Psoas muscle (tissue), 8 donors: ENCODE results near the gene PSPH. TPM values are rescaled to one million over a fixed set of nuclear protein-coding genes. Genes with fewer than 3 reads are reported as not detected.
"Not testable (repeated sequence)": the region's sequence is repeated elsewhere in the genome, so short reads cannot be mapped to it uniquely, and the experiment has no call there.

Experiments
- ATAC-seq, 4 donors: fragments of 200-7000 bp; cut with Tn5 transposase; one replicate each; pipeline ENCODE4 v1.9.1; 2020; ENCODE audit warnings: moderate library complexity in 3 of 4, mild to moderate bottlenecking in 2 of 4
- DNase-seq, 2 donors: peaks; one replicate each; pipeline ENCODE4 v3.0.0-alpha.2; 2020
- H3K27ac ChIP-seq: fragments of 200-600 bp; one replicate; pipeline ENCODE4 v1.8.0; 2022
- H3K27me3 ChIP-seq, 3 donors: fragments of 200-600 bp in 1 of 3; one replicate each; pipeline versions ENCODE4 v1.6.1 to v1.8.0; 2013 to 2022; ENCODE audit warnings: low read length in 2 of 3, mild to moderate bottlenecking in 2 of 3, moderate library complexity in 1 of 3; ENCODE audit not compliant: insufficient read depth in 3 of 3
- H3K36me3 ChIP-seq, 2 donors: fragments of 200-600 bp in 1 of 2; one replicate each; pipeline versions ENCODE4 v1.6.1 to v1.8.0; 2013 to 2022; ENCODE audit warnings: low read depth in 1 of 2, mild to moderate bottlenecking in 1 of 2, moderate library complexity in 1 of 2; ENCODE audit not compliant: insufficient read depth in 1 of 2
- H3K4me1 ChIP-seq: fragments of 200-600 bp; one replicate; pipeline ENCODE4 v1.8.0; 2022
- H3K4me3 ChIP-seq: fragments of 200-600 bp; one replicate; pipeline ENCODE4 v1.8.0; 2022; ENCODE audit warnings: mild to moderate bottlenecking
- H3K9me3 ChIP-seq: fragments of 200-600 bp; one replicate; pipeline ENCODE4 v1.8.0; 2022
- CTCF ChIP-seq: fragments of 200-600 bp; IDR thresholded peaks from one replicate; pipeline ENCODE4 v1.8.0; 2022; ENCODE audit warnings: antibody characterized with exemption
- WGBS, 3 donors: extraction: QIAGEN DNeasy Blood & Tissue Kit; methylation state at CpG; one replicate each; pipeline versions ENCODE4 v1.1.6 to v1.1.7; 2013; 5-methylcytosine and 5-hydroxymethylcytosine counted together
- intact Hi-C, 2 donors: fragments of 100-400 bp; cut with DNase I; formaldehyde crosslinking; loops; one replicate each; pipeline versions ENCODE4 v1.11.0 to v1.14.2; 2022
- polyA plus RNA-seq, 3 donors: library from polyadenylated mRNA; stranded (reverse); fragments of 200-250 nt; gene quantifications; one replicate each; pipeline ENCODE4 v1.2.3, GENCODE V29; 2013
- total RNA-seq, 4 donors: library from RNA; stranded (reverse); fragmentation: NEBNext Ultra II Directional in 2 of 4; extraction: Animal tissue kit (Norgen Biotek cat#: 25700) in 2 of 4; gene quantifications; one replicate each; pipeline versions ENCODE4 v1.2.1 to v1.2.4, GENCODE V29; 2021 to 2023
- donor health status: healthy with polysubstance abuse.
- donor health status: DM: no; HTN: no; CAD: no; lungs with moderate emphysema.
- donor health status: Bipolar disorder and iron deficiency.
- donor health status: healthy.
- donor health status: DM: yes; HTN: yes; CAD: no.
- donor health status: DM: no; HTN: no; CAD: no.
- donor health status: DM: no; HTN: no; CAD: no.
- donor health status: DM: yes; HTN: yes; CAD: no.

Gene PSPH
- total and polyA plus RNA-seq, 7 donors: 2.5 to 11.2 (median 5.3) TPM

GRCh38 chr7:56033671-56034432 lies 17.4 kb downstream of the PSPH start:
- peaks cover 7% of the 10 kb centered on the region for H3K4me1 ChIP-seq
- H3K9me3 ChIP-seq: no peaks in the 10 kb centered on the region
- TF ChIP-seq CTCF: peak; percentile 10
- ATAC-seq (peak; percentile 70 to 91 (median 87)), DNase-seq (peak; percentile 48 to 59)
- H3K4me3 ChIP-seq: peak overlapping the region; percentile 78
- WGBS, 3 donors: 0 to 2% (median 1%) methylated on average over 27 of the region's 27 CpGs
- no peaks in the 10 kb centered on the region for H3K27me3 ChIP-seq
- intact Hi-C loops: loop anchor here in 1 of 2 donors (2.0 kb wide), 1 partner anchor 33 kb away; no protein-coding TSS in a partner anchor
- H3K27ac ChIP-seq: peak overlapping the region; percentile 41
- peaks cover 0 to 18% of the 10 kb centered on the region in 2 donors for H3K36me3 ChIP-seq

GRCh38 chr7:56032578-56032977 lies 18.7 kb downstream of the PSPH start:
- ATAC-seq, H3K4me3 ChIP-seq, H3K4me1 ChIP-seq, H3K9me3 ChIP-seq, H3K27me3 ChIP-seq, H3K27ac ChIP-seq, DNase-seq: not testable (repeated sequence)
- WGBS, 3 donors: 97 to 99% (median 98%) methylated on average over 7 of the region's 7 CpGs
- intact Hi-C loops: loop anchor here in 1 of 2 donors (2.0 kb wide), 1 partner anchor 34 kb away; no protein-coding TSS in a partner anchor
- peaks cover 0 to 23% of the 10 kb centered on the region in 2 donors for H3K36me3 ChIP-seq

DNA sequence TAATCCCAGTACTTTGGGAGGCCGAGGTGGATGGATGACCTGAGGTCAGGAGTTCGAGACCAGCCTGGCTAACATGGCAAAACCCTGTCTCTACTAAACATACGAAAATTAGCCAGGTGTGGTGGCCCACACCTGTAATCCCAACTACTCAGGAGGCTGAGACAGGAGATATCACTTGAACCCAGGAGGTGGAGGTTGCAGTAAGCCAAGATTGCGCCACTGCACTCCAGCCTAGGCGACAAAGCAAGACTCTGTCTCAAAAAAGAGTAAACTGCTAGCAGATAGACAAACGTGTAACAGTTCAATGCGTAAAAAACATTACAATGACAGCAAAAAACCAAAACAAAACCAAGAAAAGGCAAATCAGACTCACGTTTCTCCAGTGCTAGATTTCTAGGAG lies 19.7 kb downstream of the PSPH start:
- H3K27ac ChIP-seq: not testable (repeated sequence)
- WGBS, 3 donors: 75 to 88% (median 87%) methylated on average over 8 of the region's 8 CpGs

GRCh38 chr7:56030340-56030739 lies 20.9 kb downstream of the PSPH start:
- intact Hi-C loops: no loop called here
- H3K27me3 ChIP-seq: no peaks in the 10 kb centered on the region
- peaks cover 7% of the 10 kb centered on the region for H3K4me1 ChIP-seq
- no peaks in the 10 kb centered on the region for H3K9me3 ChIP-seq
- H3K36me3 ChIP-seq: peaks cover 0 to 27% of the 10 kb centered on the region in 2 donors
- ATAC-seq (no peak), DNase-seq (no peak)
- no peak for TF ChIP-seq CTCF
- H3K4me3 ChIP-seq: no peak overlapping the region
- 95 to 99% (median 95%) methylated on average over 8 of the region's 8 CpGs for WGBS, 3 donors
- no peak overlapping the region for H3K27ac ChIP-seq

More for the DNA sequence above, 19.7 kb downstream of the PSPH start:
- H3K27me3 ChIP-seq, H3K4me3 ChIP-seq, DNase-seq, intact Hi-C loops, H3K9me3 ChIP-seq, ATAC-seq, H3K4me1 ChIP-seq: not testable (repeated sequence)
- H3K36me3 ChIP-seq: peaks cover 0 to 23% of the 10 kb centered on the region in 2 donors

DNA sequence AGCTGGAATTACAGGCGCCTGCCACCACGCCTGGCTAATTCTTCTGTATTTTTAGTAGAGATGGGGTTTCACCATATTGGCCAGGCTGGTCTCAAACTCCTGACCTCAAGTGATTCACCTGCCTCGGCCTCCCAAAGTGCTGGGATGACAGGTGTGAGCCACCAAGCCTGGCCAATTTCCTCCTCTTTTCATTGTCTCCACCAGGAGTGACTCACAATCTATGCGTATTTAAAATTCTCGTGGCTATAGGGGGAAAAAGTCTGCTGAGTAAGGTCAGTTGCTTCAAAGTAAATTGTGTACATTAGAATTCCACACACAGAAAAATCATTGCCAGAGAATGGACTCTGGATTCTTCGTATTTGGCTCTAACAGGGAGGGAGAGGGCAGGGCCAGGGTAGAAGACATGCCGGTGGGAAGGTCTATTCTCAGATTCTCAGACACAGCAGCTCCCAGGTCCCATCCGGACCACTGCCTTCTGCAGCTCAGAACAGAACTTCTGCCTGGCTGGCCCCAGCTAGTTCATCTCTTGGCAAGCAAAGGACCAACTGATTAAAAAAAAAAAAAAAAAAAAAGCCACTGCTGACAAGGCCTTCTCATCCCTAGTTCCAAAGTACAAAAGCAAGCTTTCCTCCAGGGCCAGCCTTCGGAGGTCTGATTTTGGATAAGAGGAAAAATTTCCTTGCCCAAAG lies 22.2 kb downstream of the PSPH start:
- H3K27ac ChIP-seq: no peak overlapping the region
- no peaks in the 10 kb centered on the region for H3K9me3 ChIP-seq
- no peak for DNase-seq
- intact Hi-C loops: no loop called here
- ATAC-seq: no peak
- no peak overlapping the region for H3K4me3 ChIP-seq
- H3K36me3 ChIP-seq: peaks cover 0 to 27% of the 10 kb centered on the region in 2 donors
- peaks cover 7% of the 10 kb centered on the region for H3K4me1 ChIP-seq
- H3K27me3 ChIP-seq: no peaks in the 10 kb centered on the region
- no peak for TF ChIP-seq CTCF
- 92 to 93% (median 93%) methylated on average over 9 of the region's 9 CpGs for WGBS, 3 donors
